ENCODE results near the gene MAP7. TPM values are rescaled to one million over a fixed set of nuclear protein-coding genes. Genes with fewer than 3 reads are reported as not detected.
A peak's percentile ranks its signal among the peaks of the same experiment; 100 is the strongest.

Gene MAP7
- total and polyA plus RNA-seq, 2 experiments from 2014 or later: 44.7 to 49.2 TPM

DNA sequence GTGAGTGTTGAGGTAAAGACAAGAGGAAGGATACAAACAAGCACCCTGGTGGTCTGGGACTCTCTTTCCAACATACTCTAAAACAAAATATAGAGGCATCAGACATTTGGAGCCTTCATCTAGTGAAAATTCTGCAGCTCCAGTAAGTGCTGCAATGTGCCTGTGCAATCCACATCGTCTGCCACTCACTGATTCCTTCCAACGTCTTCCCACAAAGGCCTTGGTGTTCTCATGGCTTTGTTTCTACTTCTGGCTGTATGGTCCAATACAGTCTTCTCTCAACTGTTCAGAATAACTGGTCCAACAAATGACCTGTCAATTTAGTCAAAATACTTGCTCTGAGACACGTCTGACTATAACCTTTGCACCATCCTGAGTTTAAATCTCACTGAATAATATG is 125.8 kb downstream of the MAP7 start (continued):
- TF ChIP-seq POLR2AphosphoS5 (IDR thresholded peaks at IDR 0.05; ENCODE audit: low read depth): no peak
- TF ChIP-seq, protein P1, sequence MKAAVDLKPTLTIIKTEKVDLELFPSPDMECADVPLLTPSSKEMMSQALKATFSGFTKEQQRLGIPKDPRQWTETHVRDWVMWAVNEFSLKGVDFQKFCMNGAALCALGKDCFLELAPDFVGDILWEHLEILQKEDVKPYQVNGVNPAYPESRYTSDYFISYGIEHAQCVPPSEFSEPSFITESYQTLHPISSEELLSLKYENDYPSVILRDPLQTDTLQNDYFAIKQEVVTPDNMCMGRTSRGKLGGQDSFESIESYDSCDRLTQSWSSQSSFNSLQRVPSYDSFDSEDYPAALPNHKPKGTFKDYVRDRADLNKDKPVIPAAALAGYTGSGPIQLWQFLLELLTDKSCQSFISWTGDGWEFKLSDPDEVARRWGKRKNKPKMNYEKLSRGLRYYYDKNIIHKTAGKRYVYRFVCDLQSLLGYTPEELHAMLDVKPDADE (IDR thresholded peaks at IDR 0.05): no peak
- no peak for TF ChIP-seq STAT1 (IDR thresholded peaks at IDR 0.05; ENCODE audit: unreplicated experiment)
- TF ChIP-seq ZNF331 (CRISPR knock-in tag; IDR thresholded peaks at IDR 0.05; ENCODE audit: low read depth): no peak
- TF ChIP-seq EZH2 (IDR thresholded peaks at IDR 0.05; ENCODE audit: low read depth, unreplicated experiment): no peak

GRCh38 chr6:136421537-136422158 is 128.6 kb downstream of the MAP7 start:
- no peaks in the 10 kb centered on the region for H3F3A ChIP-seq (replicated peaks; ENCODE audit: low read depth)
- H4K20me1 ChIP-seq (replicated peaks; ENCODE audit: insufficient read depth): no peaks in the 10 kb centered on the region
- no peak overlapping the region for H3K4me2 ChIP-seq
- H2AFZ ChIP-seq: no peak overlapping the region
- Mint-ChIP-seq H3K27ac (peak overlapping the region; percentile 37; the same call in 1 of the 2 replicates), H3K4me3 (no peak overlapping the region), H3K9me3 (no peaks in the 10 kb centered on the region), H3K36me3 (ENCODE audit: low read depth) (peaks cover 21% of the 10 kb centered on the region; the same call in 1 of the 3 replicates), H3K27me3 (ENCODE audit: insufficient read depth, low read depth, poor library complexity) (no peaks in the 10 kb centered on the region), H3K4me1 (peaks cover 17% of the 10 kb centered on the region)
- DNase-seq (ENCODE audit: low spot score) (no peak), ATAC-seq (no peak)
- no peaks in the 10 kb centered on the region for H3K9me2 ChIP-seq (ENCODE audit: insufficient read depth)
- H3K4me3 ChIP-seq: no peak overlapping the region
- H3K79me2 ChIP-seq (replicated peaks; ENCODE audit: insufficient read depth): peaks cover 27% of the 10 kb centered on the region
- H3K27ac ChIP-seq (ENCODE audit: low read depth): no peak overlapping the region
- peaks cover 6% of the 10 kb centered on the region; the same call in 1 of the 2 replicates for H3K4me1 ChIP-seq (ENCODE audit: insufficient read depth)
- no peaks in the 10 kb centered on the region for H3K27me3 ChIP-seq (ENCODE audit: insufficient read depth)
- H3K36me3 ChIP-seq (ENCODE audit: insufficient read depth): no peaks in the 10 kb centered on the region
- TF ChIP-seq, protein P2, sequence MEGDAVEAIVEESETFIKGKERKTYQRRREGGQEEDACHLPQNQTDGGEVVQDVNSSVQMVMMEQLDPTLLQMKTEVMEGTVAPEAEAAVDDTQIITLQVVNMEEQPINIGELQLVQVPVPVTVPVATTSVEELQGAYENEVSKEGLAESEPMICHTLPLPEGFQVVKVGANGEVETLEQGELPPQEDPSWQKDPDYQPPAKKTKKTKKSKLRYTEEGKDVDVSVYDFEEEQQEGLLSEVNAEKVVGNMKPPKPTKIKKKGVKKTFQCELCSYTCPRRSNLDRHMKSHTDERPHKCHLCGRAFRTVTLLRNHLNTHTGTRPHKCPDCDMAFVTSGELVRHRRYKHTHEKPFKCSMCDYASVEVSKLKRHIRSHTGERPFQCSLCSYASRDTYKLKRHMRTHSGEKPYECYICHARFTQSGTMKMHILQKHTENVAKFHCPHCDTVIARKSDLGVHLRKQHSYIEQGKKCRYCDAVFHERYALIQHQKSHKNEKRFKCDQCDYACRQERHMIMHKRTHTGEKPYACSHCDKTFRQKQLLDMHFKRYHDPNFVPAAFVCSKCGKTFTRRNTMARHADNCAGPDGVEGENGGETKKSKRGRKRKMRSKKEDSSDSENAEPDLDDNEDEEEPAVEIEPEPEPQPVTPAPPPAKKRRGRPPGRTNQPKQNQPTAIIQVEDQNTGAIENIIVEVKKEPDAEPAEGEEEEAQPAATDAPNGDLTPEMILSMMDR (conservative IDR thresholded peaks at IDR 0.05; ENCODE audit: low read depth in 2 of 2): no peak
- TF ChIP-seq, protein P3, sequence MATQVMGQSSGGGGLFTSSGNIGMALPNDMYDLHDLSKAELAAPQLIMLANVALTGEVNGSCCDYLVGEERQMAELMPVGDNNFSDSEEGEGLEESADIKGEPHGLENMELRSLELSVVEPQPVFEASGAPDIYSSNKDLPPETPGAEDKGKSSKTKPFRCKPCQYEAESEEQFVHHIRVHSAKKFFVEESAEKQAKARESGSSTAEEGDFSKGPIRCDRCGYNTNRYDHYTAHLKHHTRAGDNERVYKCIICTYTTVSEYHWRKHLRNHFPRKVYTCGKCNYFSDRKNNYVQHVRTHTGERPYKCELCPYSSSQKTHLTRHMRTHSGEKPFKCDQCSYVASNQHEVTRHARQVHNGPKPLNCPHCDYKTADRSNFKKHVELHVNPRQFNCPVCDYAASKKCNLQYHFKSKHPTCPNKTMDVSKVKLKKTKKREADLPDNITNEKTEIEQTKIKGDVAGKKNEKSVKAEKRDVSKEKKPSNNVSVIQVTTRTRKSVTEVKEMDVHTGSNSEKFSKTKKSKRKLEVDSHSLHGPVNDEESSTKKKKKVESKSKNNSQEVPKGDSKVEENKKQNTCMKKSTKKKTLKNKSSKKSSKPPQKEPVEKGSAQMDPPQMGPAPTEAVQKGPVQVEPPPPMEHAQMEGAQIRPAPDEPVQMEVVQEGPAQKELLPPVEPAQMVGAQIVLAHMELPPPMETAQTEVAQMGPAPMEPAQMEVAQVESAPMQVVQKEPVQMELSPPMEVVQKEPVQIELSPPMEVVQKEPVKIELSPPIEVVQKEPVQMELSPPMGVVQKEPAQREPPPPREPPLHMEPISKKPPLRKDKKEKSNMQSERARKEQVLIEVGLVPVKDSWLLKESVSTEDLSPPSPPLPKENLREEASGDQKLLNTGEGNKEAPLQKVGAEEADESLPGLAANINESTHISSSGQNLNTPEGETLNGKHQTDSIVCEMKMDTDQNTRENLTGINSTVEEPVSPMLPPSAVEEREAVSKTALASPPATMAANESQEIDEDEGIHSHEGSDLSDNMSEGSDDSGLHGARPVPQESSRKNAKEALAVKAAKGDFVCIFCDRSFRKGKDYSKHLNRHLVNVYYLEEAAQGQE (IDR thresholded peaks at IDR 0.05; ENCODE audit: unreplicated experiment): no peak
- TF ChIP-seq EZH2phosphoT487 (IDR thresholded peaks at IDR 0.05; ENCODE audit: unreplicated experiment) (no peak), ZNF462 (CRISPR knock-in tag; IDR thresholded peaks at IDR 0.05) (no peak), ZNF114 (CRISPR knock-in tag; IDR thresholded peaks at IDR 0.05) (no peak), CREB1 (CRISPR knock-in tag; IDR thresholded peaks at IDR 0.05; ENCODE audit: low read depth) (no peak)
- TF ChIP-seq, protein P1 (IDR thresholded peaks at IDR 0.05): no peak
